Measurements from ENCODE around the gene TANGO6.
"Not testable (repeated sequence)": the region's sequence is repeated elsewhere in the genome, so short reads cannot be mapped to it uniquely, and the experiment has no call there.

DNA sequence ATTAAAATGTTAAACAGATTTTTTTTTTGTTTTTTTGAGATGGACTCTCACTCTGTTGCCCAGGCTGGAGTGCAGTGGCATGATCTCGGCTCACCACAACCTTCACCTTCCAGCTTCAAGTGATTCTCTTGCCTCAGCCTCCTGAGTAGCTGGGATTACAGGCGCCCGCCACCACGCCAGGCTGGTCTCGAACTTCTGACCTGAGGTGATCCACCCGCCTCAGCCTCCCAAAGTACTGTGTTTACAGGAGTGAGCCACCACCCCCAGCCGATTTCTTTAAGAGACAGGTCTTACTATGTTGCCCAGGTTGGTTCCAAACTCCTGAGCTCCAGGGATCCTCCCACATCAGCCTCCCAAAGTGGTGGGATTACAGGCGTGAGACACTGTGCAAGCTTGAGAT is 281.1 kb downstream of the TANGO6 start:
- TF ChIP-seq, protein P1, sequence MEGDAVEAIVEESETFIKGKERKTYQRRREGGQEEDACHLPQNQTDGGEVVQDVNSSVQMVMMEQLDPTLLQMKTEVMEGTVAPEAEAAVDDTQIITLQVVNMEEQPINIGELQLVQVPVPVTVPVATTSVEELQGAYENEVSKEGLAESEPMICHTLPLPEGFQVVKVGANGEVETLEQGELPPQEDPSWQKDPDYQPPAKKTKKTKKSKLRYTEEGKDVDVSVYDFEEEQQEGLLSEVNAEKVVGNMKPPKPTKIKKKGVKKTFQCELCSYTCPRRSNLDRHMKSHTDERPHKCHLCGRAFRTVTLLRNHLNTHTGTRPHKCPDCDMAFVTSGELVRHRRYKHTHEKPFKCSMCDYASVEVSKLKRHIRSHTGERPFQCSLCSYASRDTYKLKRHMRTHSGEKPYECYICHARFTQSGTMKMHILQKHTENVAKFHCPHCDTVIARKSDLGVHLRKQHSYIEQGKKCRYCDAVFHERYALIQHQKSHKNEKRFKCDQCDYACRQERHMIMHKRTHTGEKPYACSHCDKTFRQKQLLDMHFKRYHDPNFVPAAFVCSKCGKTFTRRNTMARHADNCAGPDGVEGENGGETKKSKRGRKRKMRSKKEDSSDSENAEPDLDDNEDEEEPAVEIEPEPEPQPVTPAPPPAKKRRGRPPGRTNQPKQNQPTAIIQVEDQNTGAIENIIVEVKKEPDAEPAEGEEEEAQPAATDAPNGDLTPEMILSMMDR (IDR thresholded peaks at IDR 0.05; ENCODE audit: control extremely low read depth in 1 of 3, insufficient read depth in 1 of 3, low read depth in 1 of 3, low read length in 3 of 3): not testable (repeated sequence)
- not testable (repeated sequence) for TF ChIP-seq POLR2AphosphoS5 (IDR thresholded peaks at IDR 0.05; ENCODE audit: low read depth, low read length); SUZ12 (IDR thresholded peaks at IDR 0.05; ENCODE audit: low read length); POU5F1 (IDR thresholded peaks at IDR 0.05; ENCODE audit: low read depth, low read length); BACH1 (IDR thresholded peaks at IDR 0.05; ENCODE audit: low read length); EZH2 (IDR thresholded peaks at IDR 0.05; ENCODE audit: low read depth, low read length, severe bottlenecking); JUN (IDR thresholded peaks at IDR 0.05; ENCODE audit: low read depth, low read length); PHF8 (conservative IDR thresholded peaks at IDR 0.05; ENCODE audit: low read depth, low read length); POLR2A (IDR thresholded peaks at IDR 0.05; ENCODE audit: control extremely low read depth in 1 of 2, low read depth in 2 of 2, low read length in 2 of 2); FOSL1 (IDR thresholded peaks at IDR 0.05; ENCODE audit: insufficient read depth, low read depth, low read length); EP300 (IDR thresholded peaks at IDR 0.05; ENCODE audit: borderline replicate concordance in 1 of 2, low read depth in 2 of 2, low read length in 2 of 2)
